ENCODE results near the gene PRMT2.

PRMT2 gene

DNA sequence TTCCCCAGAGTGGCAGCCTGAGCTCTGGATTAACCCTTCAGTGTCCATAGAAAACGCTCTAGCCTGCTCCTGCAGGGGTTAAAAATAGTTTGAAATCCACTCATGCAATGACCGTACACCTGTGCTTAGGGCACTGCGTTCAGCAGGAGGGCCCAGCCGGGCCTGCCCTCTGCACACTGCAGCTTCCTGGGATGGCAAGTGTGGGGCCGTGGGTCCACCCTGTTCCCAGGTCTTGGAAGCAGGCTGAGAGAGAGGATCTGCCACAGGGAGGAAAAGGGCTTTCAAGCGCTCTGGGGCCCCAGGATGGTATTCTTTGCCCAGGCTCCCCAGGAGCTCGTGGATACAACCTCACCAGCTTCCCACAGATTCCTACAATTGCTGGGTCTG lies 29.1 kb upstream of the PRMT2 start:
- Mint-ChIP-seq H3K36me3 (ENCODE audit: insufficient read depth) (no peaks in the 10 kb centered on the region), H3K4me3 (peak overlapping the region; percentile 69 to 79), H3K27ac (peak overlapping the region; percentile 89 to 93), H3K4me1 (ENCODE audit: low read depth in 2 of 2) (peaks cover 33 to 34% of the 10 kb centered on the region in 2 donors), H3K27me3 (no peaks in the 10 kb centered on the region), H3K9me3 (no peaks in the 10 kb centered on the region)
- DNase-seq = no peak
- peak; percentile 9 for ATAC-seq (replicated peaks)

- ATAC-seq (replicated peaks) (no peak), DNase-seq (no peak)
- no peaks in the 10 kb centered on the region for H3K27me3 Mint-ChIP-seq
- H3K4me3 Mint-ChIP-seq = no peak overlapping the region
- H3K4me1 Mint-ChIP-seq (ENCODE audit: low read depth in 2 of 2) = peaks cover 31 to 33% of the 10 kb centered on the region in 2 donors
- no peaks in the 10 kb centered on the region for H3K36me3 Mint-ChIP-seq (ENCODE audit: insufficient read depth)
- no peaks in the 10 kb centered on the region for H3K9me3 Mint-ChIP-seq
- no peak overlapping the region for H3K27ac Mint-ChIP-seq
Measured at GRCh38 chr21:46607636-46608035, 27.8 kb upstream of the PRMT2 start.

- peaks cover 31 to 33% of the 10 kb centered on the region in 2 donors for H3K4me1 Mint-ChIP-seq (ENCODE audit: low read depth in 2 of 2)
Measured at GRCh38 chr21:46608672-46609111, 26.8 kb upstream of the PRMT2 start.

DNA sequence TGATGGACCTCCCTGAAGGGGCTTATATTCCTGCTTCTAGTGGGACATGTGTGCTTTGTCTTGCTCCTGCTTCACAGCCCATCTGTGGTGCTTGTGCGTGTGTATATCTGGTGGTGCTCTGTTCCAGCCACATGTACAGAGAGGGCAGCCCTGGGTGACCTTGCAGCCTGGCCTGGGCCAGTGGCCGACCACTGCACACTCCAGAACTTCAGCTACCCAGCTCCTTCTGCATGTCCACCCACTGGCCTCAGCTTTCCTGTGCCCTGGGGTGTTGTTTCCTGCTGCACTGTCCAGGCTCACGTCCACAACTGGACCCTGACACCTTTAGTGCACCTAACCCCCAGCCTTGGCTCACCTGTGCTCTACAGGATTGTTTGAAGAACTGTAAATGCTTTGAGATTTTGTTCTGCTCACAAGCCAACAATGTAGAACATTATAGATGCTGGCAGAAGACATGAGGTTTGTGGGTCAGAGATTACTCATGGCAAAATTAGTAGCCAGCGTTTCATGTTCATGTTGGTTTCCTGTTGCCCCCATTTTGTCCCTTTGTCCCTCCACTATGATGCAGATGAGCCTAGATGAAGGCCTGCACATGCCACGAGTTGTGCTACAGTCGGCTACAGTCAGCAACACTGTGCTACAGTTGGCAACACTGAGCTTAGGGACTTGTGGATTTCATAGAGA lies 25.3 kb upstream of the PRMT2 start:
- Mint-ChIP-seq H3K4me1 (ENCODE audit: low read depth in 2 of 2) (peaks cover 26 to 28% of the 10 kb centered on the region in 2 donors), H3K36me3 (ENCODE audit: insufficient read depth) (no peaks in the 10 kb centered on the region), H3K9me3 (no peaks in the 10 kb centered on the region), H3K27me3 (no peaks in the 10 kb centered on the region), H3K27ac (peak overlapping the region in 1 of 2 donors; percentile 20), H3K4me3 (no peak overlapping the region)
- DNase-seq (no peak), ATAC-seq (replicated peaks) (no peak)

More at GRCh38 chr21:46608672-46609111, 26.8 kb upstream of the PRMT2 start:
- Mint-ChIP-seq H3K27me3 (no peaks in the 10 kb centered on the region), H3K27ac (no peak overlapping the region), H3K4me3 (no peak overlapping the region), H3K36me3 (ENCODE audit: insufficient read depth) (no peaks in the 10 kb centered on the region), H3K9me3 (no peaks in the 10 kb centered on the region)
- ATAC-seq (replicated peaks) = no peak
- no peak for DNase-seq

- DNase-seq = no peak
- Mint-ChIP-seq H3K9me3 (no peaks in the 10 kb centered on the region), H3K27me3 (peaks cover 0 to 6% of the 10 kb centered on the region in 2 donors), H3K4me1 (ENCODE audit: low read depth in 2 of 2) (peaks cover 0 to 7% of the 10 kb centered on the region in 2 donors), H3K27ac (no peak overlapping the region), H3K36me3 (ENCODE audit: insufficient read depth) (no peaks in the 10 kb centered on the region), H3K4me3 (no peak overlapping the region)
- no peak for ATAC-seq (replicated peaks)
Measured at GRCh38 chr21:46613391-46613790, 22.1 kb upstream of the PRMT2 start.

- DNase-seq (no peak), ATAC-seq (replicated peaks) (no peak)
- H3K27ac Mint-ChIP-seq = no peak overlapping the region
- no peak overlapping the region for H3K4me3 Mint-ChIP-seq
- no peaks in the 10 kb centered on the region for H3K9me3 Mint-ChIP-seq
- peaks cover 12 to 14% of the 10 kb centered on the region in 2 donors for H3K4me1 Mint-ChIP-seq (ENCODE audit: low read depth in 2 of 2)
- H3K36me3 Mint-ChIP-seq (ENCODE audit: insufficient read depth) = no peaks in the 10 kb centered on the region
- H3K27me3 Mint-ChIP-seq = peaks cover 0 to 6% of the 10 kb centered on the region in 2 donors
Measured at GRCh38 chr21:46616050-46616449, 19.4 kb upstream of the PRMT2 start.

GRCh38 chr21:46616656-46617055 lies 18.8 kb upstream of the PRMT2 start:
- Mint-ChIP-seq H3K4me1 (ENCODE audit: low read depth in 2 of 2) (peaks cover 17 to 20% of the 10 kb centered on the region in 2 donors), H3K27me3 (peaks cover 0 to 6% of the 10 kb centered on the region in 2 donors), H3K9me3 (no peaks in the 10 kb centered on the region), H3K27ac (no peak overlapping the region), H3K4me3 (no peak overlapping the region), H3K36me3 (ENCODE audit: insufficient read depth) (no peaks in the 10 kb centered on the region)
- ATAC-seq (replicated peaks) = no peak
- no peak for DNase-seq

DNA sequence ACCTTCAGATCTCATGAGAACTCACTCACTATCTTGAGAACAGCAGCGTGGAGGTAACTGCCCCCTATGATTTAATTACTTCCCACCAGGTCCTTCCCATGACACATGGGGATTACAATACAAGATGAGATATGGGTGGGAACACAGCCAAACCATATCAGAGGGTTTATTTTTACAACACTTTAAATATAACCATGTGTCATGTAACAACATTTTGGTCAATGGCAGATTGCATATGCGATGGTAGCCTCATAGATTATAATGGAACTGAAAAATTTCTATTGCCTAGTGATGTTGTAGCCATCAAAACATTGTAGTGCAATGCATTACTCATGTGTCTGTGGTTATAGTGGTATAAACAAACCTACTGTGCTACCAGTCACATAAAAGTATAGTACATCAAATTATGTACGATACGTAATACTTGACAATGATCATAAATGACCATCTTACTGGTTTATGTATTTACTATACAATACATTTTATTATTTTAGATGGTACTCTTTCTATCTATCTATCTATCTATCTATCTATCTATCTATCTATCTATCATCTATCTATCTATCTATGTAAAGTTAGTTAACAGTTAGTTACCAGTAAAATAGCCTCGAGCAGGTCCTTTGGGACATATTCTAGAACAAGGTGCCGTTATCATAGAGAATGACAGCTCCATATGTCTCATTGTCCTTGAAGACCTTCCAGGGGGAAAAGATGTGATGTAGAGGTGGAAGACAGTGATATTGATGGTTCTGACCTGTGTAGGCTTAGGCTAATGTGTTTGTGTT lies 18.0 kb upstream of the PRMT2 start:
- H3K9me3 Mint-ChIP-seq = no peaks in the 10 kb centered on the region
- peaks cover 23 to 28% of the 10 kb centered on the region in 2 donors for H3K4me1 Mint-ChIP-seq (ENCODE audit: low read depth in 2 of 2)
- DNase-seq (no peak), ATAC-seq (replicated peaks) (no peak)
- no peak overlapping the region for H3K4me3 Mint-ChIP-seq
- no peak overlapping the region for H3K27ac Mint-ChIP-seq
- H3K27me3 Mint-ChIP-seq = peaks cover 0 to 6% of the 10 kb centered on the region in 2 donors
- no peaks in the 10 kb centered on the region for H3K36me3 Mint-ChIP-seq (ENCODE audit: insufficient read depth)

- DNase-seq (no peak), ATAC-seq (replicated peaks) (no peak)
- Mint-ChIP-seq H3K9me3 (no peaks in the 10 kb centered on the region), H3K27ac (peak overlapping the region in 1 of 2 donors; percentile 96), H3K27me3 (peaks cover 0 to 6% of the 10 kb centered on the region in 2 donors), H3K4me3 (no peak overlapping the region), H3K36me3 (ENCODE audit: insufficient read depth) (no peaks in the 10 kb centered on the region), H3K4me1 (ENCODE audit: low read depth in 2 of 2) (peaks cover 30 to 35% of the 10 kb centered on the region in 2 donors)
Measured at GRCh38 chr21:46618738-46619379, 16.6 kb upstream of the PRMT2 start.

GRCh38 chr21:46619846-46620245 lies 15.6 kb upstream of the PRMT2 start:
- H3K27ac Mint-ChIP-seq = peak overlapping the region; percentile 96 to 98
- no peaks in the 10 kb centered on the region for H3K36me3 Mint-ChIP-seq (ENCODE audit: insufficient read depth)
- ATAC-seq (replicated peaks) = no peak
- H3K4me1 Mint-ChIP-seq (ENCODE audit: low read depth in 2 of 2) = peaks cover 30 to 35% of the 10 kb centered on the region in 2 donors
- peaks cover 0 to 6% of the 10 kb centered on the region in 2 donors for H3K27me3 Mint-ChIP-seq
- no peak overlapping the region for H3K4me3 Mint-ChIP-seq
- DNase-seq = no peak
- H3K9me3 Mint-ChIP-seq = no peaks in the 10 kb centered on the region

DNA sequence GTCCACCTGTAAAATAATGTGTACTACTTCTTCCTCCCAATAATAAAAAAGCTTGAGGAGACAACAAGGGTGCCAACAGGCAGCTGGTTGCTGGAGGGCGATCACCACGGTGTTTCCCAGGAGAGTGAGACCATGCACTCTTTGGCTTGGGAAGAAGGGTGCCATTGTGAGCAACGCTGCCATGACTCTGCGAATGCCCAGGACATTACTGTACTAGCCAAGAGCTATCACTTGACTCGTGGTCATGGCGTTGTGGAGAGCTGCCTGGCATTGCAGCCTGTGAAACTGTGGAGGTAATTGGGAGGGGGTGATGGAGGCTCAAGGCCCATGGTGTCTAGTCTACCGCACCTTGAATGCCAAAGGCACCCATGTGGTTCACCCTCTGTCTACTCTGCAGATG lies 14.6 kb upstream of the PRMT2 start:
- no peak for DNase-seq
- Mint-ChIP-seq H3K27ac (peak overlapping the region; percentile 96 to 98), H3K4me3 (peak overlapping the region in 1 of 2 donors; percentile 67), H3K27me3 (peaks cover 0 to 6% of the 10 kb centered on the region in 2 donors), H3K36me3 (ENCODE audit: insufficient read depth) (no peaks in the 10 kb centered on the region), H3K4me1 (ENCODE audit: low read depth in 2 of 2) (peaks cover 31 to 35% of the 10 kb centered on the region in 2 donors), H3K9me3 (no peaks in the 10 kb centered on the region)
- ATAC-seq (replicated peaks) = no peak

DNA sequence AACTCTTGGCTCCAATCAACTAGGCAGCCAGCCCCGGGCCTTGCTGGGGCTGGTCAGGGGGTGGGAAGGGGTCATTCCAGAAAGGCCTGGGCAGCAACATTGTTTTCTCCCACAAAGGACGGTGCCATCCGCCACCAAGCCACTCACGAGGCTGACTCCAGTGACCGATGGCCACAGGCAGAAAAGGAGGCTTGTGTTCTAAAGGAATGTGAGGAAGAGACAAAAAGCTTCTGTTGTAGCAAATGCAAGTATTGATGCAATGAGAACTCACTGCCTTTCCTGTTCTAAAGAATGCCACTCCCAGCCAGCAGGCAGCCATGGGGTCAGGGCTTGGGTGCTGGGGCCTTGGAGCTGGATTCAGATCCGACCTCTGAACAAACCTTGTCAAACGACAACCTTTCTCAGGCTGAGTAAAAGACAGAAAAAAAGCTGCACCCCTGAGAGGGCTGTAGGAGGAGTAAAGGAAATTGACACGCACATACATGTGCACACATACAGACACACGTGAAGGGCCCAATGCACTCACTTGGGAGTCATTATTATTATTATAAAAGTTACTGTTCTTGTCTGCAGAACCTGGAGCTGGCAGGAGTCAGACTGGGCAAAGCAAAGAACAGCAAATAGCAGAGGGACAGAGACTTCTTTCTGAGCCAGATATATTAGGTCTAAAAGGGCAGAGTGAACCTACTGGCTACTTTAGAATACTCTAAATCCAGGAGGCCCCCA lies 13.9 kb upstream of the PRMT2 start:
- peaks cover 0 to under 1% of the 10 kb centered on the region in 2 donors for H3K27me3 Mint-ChIP-seq
- no peaks in the 10 kb centered on the region for H3K9me3 Mint-ChIP-seq
- H3K27ac Mint-ChIP-seq = peak overlapping the region; percentile 96 to 98
- H3K4me3 Mint-ChIP-seq = peak overlapping the region; percentile 63 to 67
- no peaks in the 10 kb centered on the region for H3K36me3 Mint-ChIP-seq (ENCODE audit: insufficient read depth)
- no peak for DNase-seq
- ATAC-seq (replicated peaks) = peak; percentile 48
- H3K4me1 Mint-ChIP-seq (ENCODE audit: low read depth in 2 of 2) = peaks cover 31 to 35% of the 10 kb centered on the region in 2 donors

DNA sequence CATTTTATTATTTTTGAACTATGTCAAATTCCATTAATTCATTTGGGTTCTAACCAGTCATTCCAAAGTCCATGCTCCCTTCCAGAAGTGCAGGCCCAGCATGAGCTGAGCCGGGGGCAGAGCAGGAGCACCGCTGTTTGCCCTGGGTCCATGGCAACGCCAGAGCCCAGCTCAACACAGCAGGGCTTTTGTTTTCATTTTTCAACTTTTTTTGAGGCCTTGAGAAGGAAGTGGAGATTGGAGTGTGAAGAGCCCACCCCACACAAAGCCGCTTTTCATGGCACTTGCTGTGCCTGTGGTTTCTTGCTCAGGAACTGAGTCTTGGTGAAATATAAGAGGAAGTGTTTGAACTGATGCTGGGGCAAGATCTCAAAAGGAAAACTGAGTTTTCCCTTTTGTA lies 13.2 kb upstream of the PRMT2 start:
- DNase-seq (peak; percentile 50 to 58 (median 58)), ATAC-seq (replicated peaks) (peak; percentile 95)
- peak overlapping the region; percentile 96 to 98 for H3K27ac Mint-ChIP-seq
- H3K4me1 Mint-ChIP-seq (ENCODE audit: low read depth in 2 of 2) = peaks cover 36 to 38% of the 10 kb centered on the region in 2 donors
- H3K27me3 Mint-ChIP-seq = no peaks in the 10 kb centered on the region
- no peaks in the 10 kb centered on the region for H3K9me3 Mint-ChIP-seq
- peak overlapping the region; percentile 63 to 67 for H3K4me3 Mint-ChIP-seq
- H3K36me3 Mint-ChIP-seq (ENCODE audit: insufficient read depth) = no peaks in the 10 kb centered on the region
